UCSD-AML1 (cell line): Measurements from ENCODE around the gene DCAF11.

ENCODE experiments used
- DNase-seq: peaks from one replicate; lab custom pipeline; 2025; ENCODE audit not compliant: unreplicated experiment; lab: John Stamatoyannopoulos, UW

DCAF11 gene

GRCh38 chr14:24114532-24115421, at the start of gene DCAF11, which contains the start of gene NRL:
TSS of gene DCAF11 (plus strand) at chr14:24114777. CDS start at chr14:24115595, 818 bp downstream.
TSS of gene NRL (minus strand) at chr14:24114949. CDS start at chr14:24082848, 32,101 bp downstream.
- peak; percentile 99 for DNase-seq

GRCh38 chr14:24064856-24065255, 49.7 kb upstream of the DCAF11 start:
- DNase-seq = no peak

DNA sequence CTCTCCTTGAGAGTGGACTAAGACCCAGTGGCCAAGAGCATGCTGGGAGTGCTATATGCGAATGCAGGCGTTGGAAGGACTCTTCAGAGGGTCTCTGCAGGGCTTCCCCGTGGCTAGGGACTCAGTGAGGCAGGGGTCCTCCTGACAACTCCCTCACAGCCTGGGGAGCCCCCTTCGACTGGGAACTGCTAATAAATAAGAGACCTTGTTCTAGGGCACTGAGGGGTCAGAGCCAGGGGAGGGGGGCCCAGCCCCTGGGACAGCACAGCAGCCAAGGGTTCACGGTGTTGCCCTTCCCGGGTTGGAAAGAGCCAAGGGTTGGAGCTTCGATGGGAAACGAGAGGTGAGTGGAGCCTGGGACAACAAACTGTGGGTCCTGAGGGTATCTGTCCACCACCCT, 49.2 kb upstream of the DCAF11 start:
- no peak for DNase-seq

GRCh38 chr14:24066496-24067132, 48.0 kb upstream of the DCAF11 start:
- no peak for DNase-seq

GRCh38 chr14:24067133-24068082, 47.2 kb upstream of the DCAF11 start:
- no peak for DNase-seq

GRCh38 chr14:24068711-24069410, 45.7 kb upstream of the DCAF11 start:
- no peak for DNase-seq

DNA sequence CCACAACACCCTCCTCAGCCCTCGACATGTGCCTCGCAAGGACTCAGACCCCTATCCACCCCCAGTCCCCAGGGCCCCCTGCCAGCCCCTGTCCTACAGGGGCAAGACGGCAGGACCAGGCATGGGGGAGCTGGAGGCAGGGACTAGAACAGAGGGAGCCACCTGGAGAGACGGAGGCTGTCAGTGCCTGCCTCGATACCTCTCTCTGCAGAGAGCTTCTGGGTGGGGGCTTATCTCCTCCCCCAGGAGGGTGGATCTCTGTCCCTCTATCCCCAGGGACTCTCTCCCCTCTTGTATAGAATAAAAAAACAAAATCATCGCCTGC, 45.2 kb upstream of the DCAF11 start:
- no peak for DNase-seq

- no peak for DNase-seq
Observed at GRCh38 chr14:24070285-24071143, 44.1 kb upstream of the DCAF11 start.

GRCh38 chr14:24071144-24071697, 43.4 kb upstream of the DCAF11 start, which contains the start of gene CPNE6:
TSS of gene CPNE6 (plus strand) at chr14:24071562. CDS start at chr14:24072937, 1,375 bp downstream.
- no peak for DNase-seq

DNA sequence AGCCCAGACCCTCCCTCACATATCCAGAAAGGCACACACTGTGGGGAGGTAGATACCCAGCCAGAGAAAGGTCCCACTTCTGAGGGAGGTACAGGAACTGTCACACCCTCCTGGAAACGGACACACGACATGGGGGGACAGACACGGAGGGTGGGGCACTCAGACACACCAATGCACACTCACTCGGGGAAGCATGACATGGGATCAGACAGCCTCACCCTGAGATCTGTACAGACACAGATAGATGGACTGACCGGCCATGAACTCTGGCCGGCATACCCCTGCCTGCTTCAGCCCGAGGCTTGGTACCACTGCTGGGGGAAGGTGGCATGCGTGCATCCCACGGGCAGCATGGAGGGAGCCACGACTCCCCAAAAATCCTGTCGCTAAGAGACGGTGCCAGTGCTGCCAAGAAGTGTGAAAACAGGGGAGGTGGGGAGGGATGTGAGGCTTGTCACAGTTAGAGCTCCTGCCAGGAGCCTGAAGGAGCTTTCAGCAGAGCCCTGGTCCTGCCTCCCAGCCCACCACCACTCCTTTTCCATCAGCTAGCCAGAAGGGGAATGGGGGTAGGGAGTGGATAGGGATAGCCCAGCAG, 42.6 kb upstream of the DCAF11 start:
- DNase-seq = no peak

DNA sequence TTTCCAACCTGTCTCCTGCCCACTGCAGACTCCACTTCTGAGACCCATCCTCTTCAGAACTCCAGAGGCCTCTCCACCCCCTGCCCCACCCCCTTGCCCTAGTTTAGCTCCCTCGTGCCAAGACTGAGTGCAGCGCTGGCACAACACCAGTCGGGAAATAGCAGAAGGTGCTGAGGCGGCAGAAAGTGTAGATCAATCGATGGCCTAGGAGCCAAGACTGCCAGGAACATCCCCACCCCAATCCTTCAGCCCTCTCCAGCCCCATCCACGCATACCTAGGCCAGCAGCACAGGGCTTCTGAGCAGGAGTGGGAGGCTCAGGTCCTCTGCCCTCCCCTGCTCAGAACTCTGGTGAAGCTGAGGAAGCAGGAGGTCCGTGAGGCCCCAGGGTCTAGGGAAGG, 42.1 kb upstream of the DCAF11 start:
- DNase-seq = no peak

- DNase-seq = no peak
Observed at GRCh38 chr14:24072881-24073877, 41.4 kb upstream of the DCAF11 start.

DNA sequence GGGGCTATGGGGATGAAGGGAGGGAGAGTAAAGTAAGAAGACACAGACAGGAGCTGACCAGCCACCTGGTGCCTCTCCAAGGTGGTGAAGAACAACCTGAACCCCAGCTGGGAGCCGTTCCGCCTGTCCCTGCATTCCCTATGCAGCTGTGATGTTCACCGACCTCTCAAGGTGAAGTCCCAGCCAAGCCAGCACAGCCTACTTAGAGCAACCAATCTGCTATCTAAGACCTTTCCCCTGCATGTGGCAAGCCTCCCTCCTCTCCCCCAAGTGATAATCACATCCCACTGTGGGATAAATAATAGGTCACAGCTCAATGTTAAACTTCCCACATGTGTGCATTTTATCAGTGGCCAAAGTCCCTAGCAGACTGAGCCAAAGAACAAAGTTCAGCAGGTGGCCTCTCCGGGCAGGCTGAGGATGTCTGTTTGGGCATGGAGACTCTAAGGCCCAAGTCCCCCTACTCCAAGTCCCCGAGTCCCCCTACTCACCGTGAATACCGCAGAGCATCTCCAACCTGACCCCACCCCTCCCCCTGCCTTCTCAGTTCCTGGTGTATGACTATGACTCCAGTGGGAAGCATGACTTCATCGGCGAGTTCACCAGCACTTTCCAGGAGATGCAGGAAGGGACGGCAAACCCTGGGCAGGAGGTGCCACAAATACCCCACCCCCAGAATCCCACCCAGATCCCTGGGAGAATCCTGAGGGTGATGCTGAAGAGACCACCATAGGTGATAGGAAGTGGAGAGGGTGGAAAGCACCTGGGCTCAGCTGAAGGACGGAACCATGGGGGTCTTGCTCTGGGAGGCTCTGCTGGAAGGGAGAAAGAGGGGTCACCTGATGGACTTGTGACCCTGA, 39.7 kb upstream of the DCAF11 start:
- DNase-seq = no peak

GRCh38 chr14:24075485-24076301, 38.9 kb upstream of the DCAF11 start:
- no peak for DNase-seq

- DNase-seq = no peak
Observed at GRCh38 chr14:24076302-24076601, 38.3 kb upstream of the DCAF11 start.

DNA sequence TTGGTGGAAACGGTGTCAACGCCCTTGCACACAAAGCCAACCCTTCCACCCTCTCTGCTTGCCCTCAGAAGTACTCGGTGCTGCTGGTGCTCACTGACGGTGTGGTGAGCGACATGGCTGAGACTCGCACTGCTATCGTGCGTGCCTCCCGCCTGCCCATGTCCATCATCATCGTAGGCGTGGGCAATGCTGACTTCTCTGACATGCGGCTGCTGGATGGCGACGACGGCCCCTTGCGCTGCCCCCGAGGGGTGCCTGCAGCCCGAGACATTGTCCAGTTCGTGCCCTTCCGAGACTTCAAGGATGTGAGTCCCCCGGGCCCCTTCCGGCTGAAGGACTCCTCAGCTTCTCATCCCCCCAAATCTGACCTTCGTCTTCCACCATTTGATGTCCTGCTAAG, 37.5 kb upstream of the DCAF11 start:
- no peak for DNase-seq
